HCT116 (cell line): Measurements from ENCODE around the gene FARP1.

Experiments
- EGR1 ChIP-seq: IDR thresholded peaks from 2 replicates; pipeline ENCODE4 v1.6.1; 2012; ENCODE audit warnings: low read depth
- ELF1 ChIP-seq: IDR thresholded peaks from 2 replicates; pipeline ENCODE4 v1.6.1; 2012; ENCODE audit warnings: low read depth, borderline replicate concordance
- MAX ChIP-seq: IDR thresholded peaks from 2 replicates; pipeline ENCODE4 v1.6.1; 2012
- POLR2A ChIP-seq: IDR thresholded peaks from 2 replicates; pipeline ENCODE4 v1.7.0; 2011; ENCODE audit warnings: borderline replicate concordance; ENCODE audit not compliant: insufficient read depth, insufficient read length; ENCODE audit errors: extremely low read depth
- POLR2AphosphoS5 ChIP-seq: IDR thresholded peaks from 2 replicates; pipeline ENCODE4 v1.6.1; 2011; ENCODE audit warnings: mild to moderate bottlenecking, low read depth, low read length, moderate library complexity
- RAD21 ChIP-seq: IDR thresholded peaks from 2 replicates; pipeline ENCODE4 v1.6.1; 2012; ENCODE audit warnings: low read depth, mild to moderate bottlenecking
- REST ChIP-seq: IDR thresholded peaks from 2 replicates; pipeline ENCODE4 v1.6.1; 2012; ENCODE audit warnings: low read depth
- SIN3A ChIP-seq: IDR thresholded peaks from 2 replicates; pipeline ENCODE4 v1.6.1; 2012; ENCODE audit warnings: low read depth
- TF ChIP-seq, protein P1 (sequence below), 3 experiments: fragments of 200-600 bp in 1 of 3; sonication (generic) in 1 of 3; IDR thresholded peaks in 2 of 3; conservative IDR thresholded peaks in 1 of 3; 2 replicates each; pipeline ENCODE4 v1.5.1; 2012 to 2017; ENCODE audit warnings: low read depth in 2 of 3, low read length in 2 of 3, antibody characterized with exemption in 1 of 3, borderline replicate concordance in 1 of 3, control low read depth in 1 of 3, mild to moderate bottlenecking in 1 of 3, mixed read lengths in 1 of 3, mixed run types in 1 of 3, moderate library complexity in 1 of 3; ENCODE audit not compliant: insufficient read depth in 1 of 3

DNA sequence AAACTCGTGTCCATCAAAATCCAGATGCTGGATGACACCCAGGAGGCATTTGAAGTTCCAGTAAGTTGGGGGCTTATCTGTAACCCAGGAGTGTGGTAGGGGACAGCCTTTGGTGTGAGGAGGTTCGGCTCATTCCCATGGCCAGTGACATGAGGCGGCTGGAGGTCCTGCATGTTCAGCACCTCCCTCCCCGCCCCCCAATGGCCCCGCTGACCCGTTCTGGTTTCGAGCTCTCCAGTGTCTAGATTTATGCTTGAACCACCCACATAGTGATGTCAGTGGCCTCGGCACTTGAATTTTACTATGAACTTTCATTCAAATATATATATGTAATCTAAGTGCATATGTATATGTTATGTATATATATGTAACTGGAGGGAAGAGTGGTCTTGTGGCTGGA is 70.5 kb downstream of the FARP1 start:
- TF ChIP-seq POLR2AphosphoS5 (no peak), POLR2A (no peak), ELF1 (no peak), SIN3A (no peak), RAD21 (no peak), REST (no peak), MAX (no peak), EGR1 (no peak)
- TF ChIP-seq, protein P1, sequence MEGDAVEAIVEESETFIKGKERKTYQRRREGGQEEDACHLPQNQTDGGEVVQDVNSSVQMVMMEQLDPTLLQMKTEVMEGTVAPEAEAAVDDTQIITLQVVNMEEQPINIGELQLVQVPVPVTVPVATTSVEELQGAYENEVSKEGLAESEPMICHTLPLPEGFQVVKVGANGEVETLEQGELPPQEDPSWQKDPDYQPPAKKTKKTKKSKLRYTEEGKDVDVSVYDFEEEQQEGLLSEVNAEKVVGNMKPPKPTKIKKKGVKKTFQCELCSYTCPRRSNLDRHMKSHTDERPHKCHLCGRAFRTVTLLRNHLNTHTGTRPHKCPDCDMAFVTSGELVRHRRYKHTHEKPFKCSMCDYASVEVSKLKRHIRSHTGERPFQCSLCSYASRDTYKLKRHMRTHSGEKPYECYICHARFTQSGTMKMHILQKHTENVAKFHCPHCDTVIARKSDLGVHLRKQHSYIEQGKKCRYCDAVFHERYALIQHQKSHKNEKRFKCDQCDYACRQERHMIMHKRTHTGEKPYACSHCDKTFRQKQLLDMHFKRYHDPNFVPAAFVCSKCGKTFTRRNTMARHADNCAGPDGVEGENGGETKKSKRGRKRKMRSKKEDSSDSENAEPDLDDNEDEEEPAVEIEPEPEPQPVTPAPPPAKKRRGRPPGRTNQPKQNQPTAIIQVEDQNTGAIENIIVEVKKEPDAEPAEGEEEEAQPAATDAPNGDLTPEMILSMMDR (IDR thresholded peaks at IDR 0.05 in 2 of 3, conservative IDR thresholded peaks at IDR 0.05 in 1 of 3; ENCODE audit: borderline replicate concordance in 1 of 3, insufficient read depth in 1 of 3, low read depth in 2 of 3, low read length in 2 of 3), result no peak
